ENCODE results near the gene SPINK9. TPM values are rescaled to one million over a fixed set of nuclear protein-coding genes. Genes with fewer than 3 reads are reported as not detected.

Gene SPINK9
- total RNA-seq, 1 experiment from 2014 or later: not detected

- Mint-ChIP-seq H3K27ac (no peak overlapping the region; a peak in 1 of 7 replicates), H3K36me3 (ENCODE audit: insufficient read depth in 1 of 3, low read depth in 3 of 3) (peaks cover 0 to 2% (median 0%) of the 10 kb centered on the region in 3 experiments; a peak in 2 of 7 replicates), H3K27me3 (ENCODE audit: low read depth) (peaks cover 8% of the 10 kb centered on the region), H3K4me1 (peaks cover 2 to 3% of the 10 kb centered on the region in 2 experiments; a peak in 1 of 4 replicates), H3K4me3 (no peak overlapping the region), H3K9me3 (peaks cover 4 to 16% of the 10 kb centered on the region in 2 experiments)
- H3K18ac ChIP-seq (ENCODE audit: insufficient read length, low read depth, low read length): no peak overlapping the region
- no peak overlapping the region for H2BK120ac ChIP-seq (ENCODE audit: low read depth, low read length, poor library complexity, severe bottlenecking)
- H2AFZ ChIP-seq (ENCODE audit: low read length): no peak overlapping the region
- H3K27ac ChIP-seq (ENCODE audit: insufficient read length, low read depth, low read length): no peak overlapping the region
- no peaks in the 10 kb centered on the region for H4K20me1 ChIP-seq (ENCODE audit: control insufficient read depth, insufficient read depth, insufficient read length)
- no peak overlapping the region for H3T11ph ChIP-seq (ENCODE audit: low read length)
- H3K9ac ChIP-seq (ENCODE audit: extremely low read depth, insufficient read length, low read length): no peak overlapping the region
- TF ChIP-seq, protein P1, sequence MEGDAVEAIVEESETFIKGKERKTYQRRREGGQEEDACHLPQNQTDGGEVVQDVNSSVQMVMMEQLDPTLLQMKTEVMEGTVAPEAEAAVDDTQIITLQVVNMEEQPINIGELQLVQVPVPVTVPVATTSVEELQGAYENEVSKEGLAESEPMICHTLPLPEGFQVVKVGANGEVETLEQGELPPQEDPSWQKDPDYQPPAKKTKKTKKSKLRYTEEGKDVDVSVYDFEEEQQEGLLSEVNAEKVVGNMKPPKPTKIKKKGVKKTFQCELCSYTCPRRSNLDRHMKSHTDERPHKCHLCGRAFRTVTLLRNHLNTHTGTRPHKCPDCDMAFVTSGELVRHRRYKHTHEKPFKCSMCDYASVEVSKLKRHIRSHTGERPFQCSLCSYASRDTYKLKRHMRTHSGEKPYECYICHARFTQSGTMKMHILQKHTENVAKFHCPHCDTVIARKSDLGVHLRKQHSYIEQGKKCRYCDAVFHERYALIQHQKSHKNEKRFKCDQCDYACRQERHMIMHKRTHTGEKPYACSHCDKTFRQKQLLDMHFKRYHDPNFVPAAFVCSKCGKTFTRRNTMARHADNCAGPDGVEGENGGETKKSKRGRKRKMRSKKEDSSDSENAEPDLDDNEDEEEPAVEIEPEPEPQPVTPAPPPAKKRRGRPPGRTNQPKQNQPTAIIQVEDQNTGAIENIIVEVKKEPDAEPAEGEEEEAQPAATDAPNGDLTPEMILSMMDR (conservative IDR thresholded peaks at IDR 0.05): 0 out of 3 replicates have a peak, but pooled peaks have one; percentile 11
- H2BK5ac ChIP-seq (ENCODE audit: insufficient read length, low read length): no peak overlapping the region
- H3K23ac ChIP-seq (ENCODE audit: insufficient read length, low read depth, low read length): no peak overlapping the region
- WGBS (ENCODE audit: extremely low coverage, insufficient read length, low lambda C conversion rate): no CpG with 5 or more reads among the region's 1 CpG
- no peaks in the 10 kb centered on the region for H3K4me1 ChIP-seq (ENCODE audit: insufficient read depth, low read length)
- no peak overlapping the region for H3K56ac ChIP-seq (ENCODE audit: insufficient read length, low read depth, low read length)
- H2BK15ac ChIP-seq (ENCODE audit: low read depth, low read length): no peak overlapping the region
- no peak overlapping the region for H4K8ac ChIP-seq (replicated peaks; ENCODE audit: insufficient read length, low read depth, low read length)
- no peak for DNase-seq
- H2BK20ac ChIP-seq (ENCODE audit: low read depth, low read length, poor library complexity, severe bottlenecking): no peak overlapping the region
- no peaks in the 10 kb centered on the region for H3K79me1 ChIP-seq (ENCODE audit: insufficient read depth, low read depth, low read length, poor library complexity, severe bottlenecking)
- no peak overlapping the region for H4K91ac ChIP-seq (ENCODE audit: insufficient read length, low read depth, low read length)
- H2BK12ac ChIP-seq (ENCODE audit: insufficient read length, low read depth, low read length): no peak overlapping the region
- no peaks in the 10 kb centered on the region for H3K9me3 ChIP-seq (ENCODE audit: control insufficient read depth, low read depth, low read length)
- H4K5ac ChIP-seq (ENCODE audit: insufficient read length, low read depth, low read length): no peak overlapping the region
- H3K4me2 ChIP-seq (ENCODE audit: insufficient read depth, insufficient read length, low read length): no peak overlapping the region
- no peaks in the 10 kb centered on the region for H3K79me2 ChIP-seq (ENCODE audit: insufficient read depth, low read length)
- H3K14ac ChIP-seq (ENCODE audit: insufficient read depth, low read length): no peak overlapping the region
- no peaks in the 10 kb centered on the region for H3K23me2 ChIP-seq (ENCODE audit: insufficient read length, low read depth, low read length, poor library complexity, severe bottlenecking)
- no peak overlapping the region for H3K4ac ChIP-seq (ENCODE audit: low read depth, low read length)
- no peaks in the 10 kb centered on the region for H3K27me3 ChIP-seq (ENCODE audit: insufficient read depth, low read length)
- H2AK5ac ChIP-seq (ENCODE audit: insufficient read length, low read length): no peak overlapping the region
These were observed 28.9 kb upstream of the SPINK9 start for GRCh38 chr5:148306446-148306845.

All from H9 (cell line).